HG02623 (cell line): ENCODE data around the gene COL15A1.

Experiments used
- ATAC-seq: cut with Tn5 transposase; IDR thresholded peaks from one replicate; pipeline ENCODE4 v1.9.1; 2021; ENCODE audit warnings: moderate library complexity; ENCODE audit not compliant: unreplicated experiment

Gene COL15A1

GRCh38 chr9:98944057-98944733 is 488 bp downstream of the COL15A1 start:
- no peak for ATAC-seq

DNA sequence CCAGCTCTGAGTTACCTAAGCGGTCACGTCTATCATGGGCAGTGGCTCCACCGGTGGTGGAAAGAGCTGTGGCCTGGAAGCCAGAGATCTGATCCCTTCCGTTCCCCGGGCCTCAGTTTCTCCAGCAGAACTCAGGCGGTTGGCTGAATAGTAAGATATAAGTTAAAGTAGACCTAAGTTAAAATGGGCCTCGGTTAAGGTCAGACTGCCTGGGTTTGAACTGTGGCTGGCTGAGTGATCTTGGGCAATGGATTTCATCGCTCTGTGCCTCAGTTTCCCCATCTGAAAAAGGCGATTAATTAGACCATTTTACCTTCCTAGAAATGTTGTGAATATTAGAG is 997 bp downstream of the COL15A1 start:
- no peak for ATAC-seq

GRCh38 chr9:98949565-98949964 is 5.9 kb downstream of the COL15A1 start:
- ATAC-seq, result no peak

DNA sequence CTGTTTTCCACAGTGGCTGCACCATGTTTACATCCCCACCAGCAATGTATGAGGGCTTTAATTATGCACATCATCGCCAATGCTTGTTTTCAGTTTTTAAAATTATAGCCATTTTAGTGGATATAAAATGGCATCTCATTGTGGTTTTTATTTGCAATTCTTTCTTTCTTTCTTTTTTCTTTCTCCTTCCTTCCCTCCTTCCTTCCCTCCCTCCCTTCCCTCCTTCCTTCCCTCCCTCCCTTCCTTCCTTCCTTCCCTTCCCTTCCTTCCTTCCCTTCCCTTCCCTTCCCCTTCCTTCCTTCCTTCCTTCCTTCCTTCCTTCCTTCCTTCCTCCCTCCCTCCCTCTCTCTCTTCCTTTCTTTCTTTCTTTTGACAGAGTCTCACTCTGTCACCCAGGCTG is 6.6 kb downstream of the COL15A1 start:
- ATAC-seq, result no peak

- ATAC-seq, result no peak
Observed at GRCh38 chr9:98951967-98952366, 8.3 kb downstream of the COL15A1 start.

DNA sequence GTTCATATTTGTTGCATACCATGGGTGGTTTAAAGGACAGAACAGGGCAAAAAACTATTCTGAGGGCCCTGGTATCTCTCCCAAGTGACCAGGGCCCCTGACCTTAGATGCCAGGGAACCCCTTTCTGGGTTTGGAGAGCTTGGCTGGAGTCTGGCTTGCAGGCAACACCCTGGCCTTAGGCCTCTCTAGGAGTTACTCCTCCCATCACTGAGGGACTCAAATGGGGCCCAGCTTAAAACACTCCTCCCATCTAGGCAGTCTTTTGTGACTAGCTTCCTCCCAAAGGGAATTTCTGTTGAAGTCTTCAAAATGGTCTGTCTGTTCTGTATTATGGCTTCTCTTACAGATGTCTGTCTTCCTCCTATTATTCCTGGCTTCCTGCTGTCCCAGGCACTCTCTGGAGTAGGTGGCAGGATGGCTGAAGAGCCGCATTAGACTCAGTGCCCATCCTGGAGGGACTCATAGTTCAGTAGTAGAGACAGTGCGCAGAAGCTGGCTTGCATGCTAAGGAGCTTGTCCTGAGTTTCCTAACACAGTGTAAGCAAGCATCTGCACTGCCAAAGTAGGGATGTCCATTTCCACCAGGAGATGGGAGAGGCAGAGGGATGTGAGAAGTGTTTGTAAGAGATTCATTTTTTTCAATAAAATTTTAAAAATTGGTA is 10.0 kb downstream of the COL15A1 start:
- no peak for ATAC-seq

GRCh38 chr9:98954244-98954610 is 10.5 kb downstream of the COL15A1 start:
- no peak for ATAC-seq

- ATAC-seq, result no peak
Observed at GRCh38 chr9:98955259-98955658, 11.6 kb downstream of the COL15A1 start.

DNA sequence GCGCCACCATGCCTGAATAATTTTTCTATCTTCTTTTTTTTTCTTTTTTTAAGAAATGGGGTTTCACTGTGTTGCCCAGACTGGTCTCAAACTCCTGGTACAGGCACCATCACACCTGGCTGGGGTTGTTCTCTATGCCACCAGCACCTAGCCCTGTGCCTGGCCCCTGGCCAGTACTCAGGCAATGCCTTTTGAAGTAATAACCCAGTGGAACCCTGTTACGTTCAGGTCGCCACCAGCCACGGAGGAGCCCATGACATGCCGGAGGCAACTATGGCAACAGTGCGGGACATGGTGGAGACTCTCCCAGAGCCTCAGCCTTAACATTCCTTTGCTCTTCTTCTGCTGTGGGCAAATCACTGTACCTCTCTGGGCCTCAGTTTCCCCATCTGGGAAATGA is 14.1 kb downstream of the COL15A1 start:
- ATAC-seq, result no peak

DNA sequence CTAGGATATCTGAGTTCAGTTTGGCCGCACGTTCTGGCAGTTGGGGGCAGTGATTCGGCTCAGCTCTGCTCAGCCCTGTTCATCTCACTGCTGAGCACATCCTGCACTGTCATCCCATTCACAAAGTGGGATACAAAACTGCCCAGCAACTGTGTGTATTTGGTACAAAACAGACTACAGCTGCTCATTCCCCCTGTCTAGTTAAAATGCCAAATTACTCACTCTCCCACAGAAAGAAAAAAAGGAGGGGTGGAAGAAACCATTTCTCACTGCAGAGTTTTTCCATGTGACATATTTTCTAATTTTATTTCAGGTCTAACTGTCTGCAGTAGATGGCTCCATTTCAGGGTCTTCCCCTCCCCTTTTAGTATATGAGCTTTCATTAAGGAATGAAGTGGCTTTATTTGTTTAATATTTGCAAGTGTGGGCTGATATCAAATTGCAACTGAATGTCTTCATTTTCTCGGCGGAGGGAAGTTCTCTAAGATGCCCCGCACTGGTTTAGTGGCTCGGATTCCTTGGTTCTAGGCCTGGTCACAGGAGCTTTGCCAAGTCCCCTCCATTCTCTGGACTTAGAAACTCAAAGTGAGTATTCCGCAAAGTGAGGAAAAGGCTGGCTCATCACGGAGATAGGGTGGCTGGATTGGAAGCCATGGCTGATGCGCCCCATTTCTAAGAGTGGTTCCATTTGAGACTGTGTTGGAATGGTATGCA is 14.7 kb downstream of the COL15A1 start:
- ATAC-seq, result no peak

GRCh38 chr9:98960409-98960808 is 16.7 kb downstream of the COL15A1 start:
- no peak for ATAC-seq

DNA sequence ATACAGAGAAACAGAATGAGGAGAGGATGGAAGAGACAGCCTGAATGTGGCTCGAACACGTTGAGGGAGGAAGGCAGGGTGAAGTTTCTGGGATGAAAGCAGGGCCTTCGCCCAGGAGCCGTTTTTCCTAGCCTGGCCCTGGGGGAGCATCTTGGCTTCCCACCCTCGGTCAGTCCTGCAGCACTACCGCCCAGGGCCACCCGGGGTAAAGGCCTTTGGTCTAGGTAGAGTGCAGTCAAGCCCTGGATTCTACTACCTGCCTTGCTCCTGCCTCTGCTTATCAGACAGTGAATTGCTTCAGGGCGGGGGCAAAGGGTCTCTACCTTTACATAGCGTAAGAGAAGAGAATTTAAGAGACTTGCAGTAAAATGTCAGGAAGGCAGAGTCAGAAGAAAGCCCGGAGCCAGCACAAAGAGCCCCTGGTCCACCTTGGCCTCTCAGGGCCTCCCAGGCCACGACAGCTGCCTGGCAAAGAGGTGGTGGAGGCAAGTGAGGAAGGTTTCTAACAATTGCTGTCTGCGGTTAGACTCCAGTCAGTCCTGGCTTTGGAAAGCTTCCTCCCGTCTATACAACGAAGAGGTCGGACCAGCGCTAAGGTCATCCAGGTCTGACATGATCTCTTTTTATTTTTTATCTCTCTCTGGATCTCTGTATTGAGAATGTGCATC is 17.9 kb downstream of the COL15A1 start:
- ATAC-seq, result no peak

DNA sequence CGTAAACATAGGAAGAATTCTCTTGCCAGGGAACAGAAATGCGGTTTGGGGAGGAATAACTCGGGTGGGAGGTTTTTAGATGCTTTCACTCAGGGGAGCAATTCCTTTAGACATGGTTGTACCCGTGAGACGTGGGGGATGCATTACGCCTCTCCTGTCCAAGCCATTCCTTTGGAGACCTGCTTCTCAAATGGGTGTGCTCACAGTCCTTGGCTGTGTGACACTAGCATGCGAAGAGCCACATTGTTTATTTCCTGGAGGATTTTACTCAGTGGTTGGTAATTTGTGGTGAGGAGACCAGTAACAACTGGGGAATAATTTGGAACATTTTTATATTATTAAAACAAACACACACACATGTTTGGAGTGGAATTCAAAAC is 18.5 kb downstream of the COL15A1 start:
- no peak for ATAC-seq

DNA sequence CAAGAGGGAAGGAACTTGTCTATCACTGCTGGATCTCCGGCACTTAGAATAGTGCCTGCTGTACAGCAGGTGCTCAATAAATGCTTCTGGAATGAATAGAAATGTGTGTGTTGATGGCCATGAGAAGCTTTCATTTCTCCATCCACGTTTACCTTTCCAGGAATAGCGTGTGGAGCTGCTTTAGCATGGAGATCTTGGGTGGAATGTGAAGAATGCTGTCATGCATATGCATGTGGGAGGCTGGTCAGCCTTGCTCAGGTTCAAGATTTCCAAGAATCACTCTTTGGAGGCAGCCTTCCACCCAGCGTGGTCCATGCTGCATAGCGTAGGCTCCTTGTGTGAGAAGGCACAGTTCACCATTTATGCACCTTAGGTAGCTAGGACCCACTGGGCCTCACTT is 19.2 kb downstream of the COL15A1 start:
- ATAC-seq, result no peak

DNA sequence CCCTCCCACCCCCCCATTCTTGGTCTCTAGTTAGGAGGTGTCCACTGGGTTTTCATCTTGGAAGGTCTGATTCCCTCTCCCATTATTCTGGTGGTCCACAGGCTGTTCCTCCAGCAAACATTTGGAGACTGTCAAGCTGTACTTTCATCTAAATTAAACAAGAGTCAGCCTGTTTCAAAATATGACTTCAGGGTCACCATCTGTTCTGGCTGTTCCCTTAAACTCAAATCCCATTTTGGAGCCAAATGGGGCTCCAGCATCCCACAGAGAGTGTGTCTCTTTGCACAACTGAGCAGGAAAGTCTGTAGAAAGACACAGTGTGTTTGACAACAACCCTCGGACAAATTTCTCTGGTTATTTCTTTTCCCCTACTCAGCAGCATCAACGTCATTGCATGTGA is 20.5 kb downstream of the COL15A1 start:
- ATAC-seq, result no peak

GRCh38 chr9:98964911-98965336 is 21.2 kb downstream of the COL15A1 start:
- ATAC-seq, result no peak

DNA sequence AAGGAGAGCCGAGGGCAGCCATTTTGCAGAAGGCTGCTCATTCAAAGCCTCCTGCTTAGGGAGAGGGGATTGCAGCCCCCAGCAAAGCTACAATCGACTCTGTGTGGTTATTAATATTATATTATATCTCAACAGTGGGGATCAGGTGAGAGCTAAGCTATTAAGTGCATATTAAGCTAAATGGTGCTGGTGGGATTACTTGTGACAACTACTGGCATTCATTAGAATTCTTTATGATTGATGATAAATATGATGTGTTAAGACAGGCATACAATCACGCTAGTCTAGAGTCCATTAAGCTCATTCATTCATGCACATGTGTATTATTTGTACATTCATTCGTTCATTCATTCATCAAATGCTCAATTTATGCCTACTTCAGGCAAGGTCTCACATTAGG is 23.0 kb downstream of the COL15A1 start:
- no peak for ATAC-seq

GRCh38 chr9:98967257-98967656 is 23.6 kb downstream of the COL15A1 start:
- no peak for ATAC-seq

- no peak for ATAC-seq
Observed at GRCh38 chr9:98967680-98968079, 24.0 kb downstream of the COL15A1 start.

GRCh38 chr9:98968601-98969337 is 25.1 kb downstream of the COL15A1 start:
- ATAC-seq, result no peak

GRCh38 chr9:98970532-98971041 is 26.9 kb downstream of the COL15A1 start:
- no peak for ATAC-seq
